Stimulated activated CD8-positive, alpha-beta memory T cell treated with anti-CD3 and anti-CD28 coated beads, Interleukin-12 subunit alpha, Interleukin-12 subunit beta, amount 100 ng/mL, for 24 hours (primary cell): ENCODE data around the gene UTP11.

Experiments
- DNase-seq: peaks from one replicate; pipeline ENCODE4 v3.0.0-alpha.2; 2020; ENCODE audit errors: extremely low read depth

UTP11 gene

GRCh38 chr1:38003261-38004250 is 9.0 kb upstream of the UTP11 start:
- DNase-seq: no peak

GRCh38 chr1:38004284-38005108 is 8.0 kb upstream of the UTP11 start:
- DNase-seq: no peak

- no peak for DNase-seq
Measured at GRCh38 chr1:38005195-38006007, 7.1 kb upstream of the UTP11 start, which contains the start of gene FHL3. FHL3 (minus strand) TSS chr1:38005514; CDS start chr1:37999412, 6,102 bp downstream.

- no peak for DNase-seq
Measured at GRCh38 chr1:38006008-38006828, 6.3 kb upstream of the UTP11 start.

GRCh38 chr1:38009088-38009840 is 3.3 kb upstream of the UTP11 start:
- no peak for DNase-seq

GRCh38 chr1:38009841-38010180 is 2.7 kb upstream of the UTP11 start:
- DNase-seq: no peak

GRCh38 chr1:38013227-38013622 is 691 bp downstream of the UTP11 start:
- DNase-seq: no peak

GRCh38 chr1:38014171-38014570 is 1.6 kb downstream of the UTP11 start:
- no peak for DNase-seq

- DNase-seq: no peak
Measured at GRCh38 chr1:38014724-38015424, 2.3 kb downstream of the UTP11 start.

- DNase-seq: no peak
Measured at GRCh38 chr1:38015978-38016725, 3.6 kb downstream of the UTP11 start.

- no peak for DNase-seq
Measured at GRCh38 chr1:38018864-38019343, 6.4 kb downstream of the UTP11 start.

- no peak for DNase-seq
Measured at GRCh38 chr1:38020396-38020795, 7.9 kb downstream of the UTP11 start.

GRCh38 chr1:38021969-38022368 is 9.4 kb downstream of the UTP11 start:
- DNase-seq: no peak

GRCh38 chr1:38022810-38023209 is 10.3 kb downstream of the UTP11 start:
- no peak for DNase-seq

GRCh38 chr1:38025233-38025632 is 12.7 kb downstream of the UTP11 start:
- DNase-seq: no peak

- no peak for DNase-seq
Measured at GRCh38 chr1:38025664-38026063, 13.1 kb downstream of the UTP11 start.

GRCh38 chr1:38026592-38027200 is 14.2 kb downstream of the UTP11 start:
- DNase-seq: no peak
